Vagina (tissue), 2 donors: ENCODE results near the gene SPOCK1. TPM values are rescaled to one million over a fixed set of nuclear protein-coding genes. Genes with fewer than 3 reads are reported as not detected.

Experiments used
- DNase-seq, 2 donors: peaks; one replicate each; pipeline ENCODE4 v3.0.0-alpha.2; 2017; ENCODE audit errors: extremely low spot score in 2 of 2
- H3K27ac ChIP-seq: fragments of 200-600 bp; sonication (generic); one replicate; pipeline ENCODE4 v1.5.1; 2019
- H3K27me3 ChIP-seq: fragments of 200-600 bp; sonication (generic); one replicate; pipeline ENCODE4 v1.5.1; 2019
- H3K36me3 ChIP-seq, 2 donors: fragments of 200-600 bp; sonication (generic); one replicate each; pipeline ENCODE4 v1.5.1; 2017 to 2019
- H3K4me1 ChIP-seq: fragments of 200-600 bp; sonication (generic); one replicate; pipeline ENCODE4 v1.5.1; 2019
- H3K4me3 ChIP-seq, 2 donors: fragments of 200-600 bp; sonication (generic); 1 replicate in 1 of 2; 2 replicates in 1 of 2; pipeline ENCODE4 v1.5.1; 2016 to 2019
- H3K9me3 ChIP-seq: fragments of 200-600 bp; sonication (generic); one replicate; pipeline ENCODE4 v1.5.1; 2019
- CTCF ChIP-seq, 3 experiments: fragments of 450-650 bp in 2 of 3; fragments of 200-600 bp in 1 of 3; sonication (generic) in 1 of 3; IDR thresholded peaks; one replicate each; pipeline ENCODE4 v1.5.1; 2017 to 2019; ENCODE audit warnings: antibody characterized with exemption in 3 of 3, mild to moderate bottlenecking in 2 of 3, moderate library complexity in 2 of 3
- POLR2A ChIP-seq, 2 donors: fragments of 450-650 bp; IDR thresholded peaks; one replicate each; pipeline ENCODE4 v1.6.1; 2017; ENCODE audit warnings: antibody characterized with exemption in 2 of 2, mild to moderate bottlenecking in 2 of 2, moderate library complexity in 2 of 2
- POLR2AphosphoS5 ChIP-seq, 2 donors: sonication (generic); formaldehyde crosslinking; IDR thresholded peaks; one replicate each; pipeline ENCODE4 v1.9.0; 2017; ENCODE audit warnings: antibody characterized with exemption in 2 of 2, mild to moderate bottlenecking in 2 of 2, low read depth in 1 of 2; ENCODE audit not compliant: insufficient read depth in 1 of 2
- intact Hi-C: fragments of 100-400 bp; cut with DNase I; formaldehyde crosslinking; loops from one replicate; pipeline ENCODE4 v1.15.1; 2023
- total RNA-seq: library from RNA; depleted of rRNA; stranded (reverse); fragments of >200 nt; gene quantifications from one replicate; pipeline ENCODE4 v1.2.3, GENCODE V29; 2016

The SPOCK1 gene
- total RNA-seq, 1 donor from 2014 or later, result 70.7 TPM

GRCh38 chr5:137498301-137498735 lies 808 bp downstream of the SPOCK1 start:
- H3K4me1 ChIP-seq, result peaks cover 4% of the 10 kb centered on the region
- H3K9me3 ChIP-seq, result no peaks in the 10 kb centered on the region
- no peak for TF ChIP-seq POLR2AphosphoS5 (IDR thresholded peaks at IDR 0.05; ENCODE audit: insufficient read depth in 1 of 2, low read depth in 1 of 2)
- no peak for TF ChIP-seq POLR2A (IDR thresholded peaks at IDR 0.05)
- TF ChIP-seq CTCF (IDR thresholded peaks at IDR 0.05), result no peak
- no peak overlapping the region for H3K27ac ChIP-seq
- H3K36me3 ChIP-seq, result no peaks in the 10 kb centered on the region
- peak overlapping the region; percentile 54 to 70 for H3K4me3 ChIP-seq
- intact Hi-C loops, result loop anchor here (5.0 kb wide), 2 partner anchors 176 to 696 kb away; no protein-coding TSS in a partner anchor
- no peak for DNase-seq
- H3K27me3 ChIP-seq, result no peaks in the 10 kb centered on the region

GRCh38 chr5:137497396-137498290 lies 1.5 kb downstream of the SPOCK1 start:
- peaks cover 4% of the 10 kb centered on the region for H3K4me1 ChIP-seq
- no peaks in the 10 kb centered on the region for H3K36me3 ChIP-seq
- no peaks in the 10 kb centered on the region for H3K9me3 ChIP-seq
- intact Hi-C loops, result loop anchor here (5.0 kb wide), 2 partner anchors 175 to 695 kb away; no protein-coding TSS in a partner anchor
- DNase-seq, result no peak
- H3K27me3 ChIP-seq, result no peaks in the 10 kb centered on the region
- H3K4me3 ChIP-seq, result peak overlapping the region; percentile 54 to 70
- H3K27ac ChIP-seq, result no peak overlapping the region
- TF ChIP-seq POLR2A (IDR thresholded peaks at IDR 0.05) (no peak), POLR2AphosphoS5 (IDR thresholded peaks at IDR 0.05; ENCODE audit: insufficient read depth in 1 of 2, low read depth in 1 of 2) (no peak), CTCF (IDR thresholded peaks at IDR 0.05) (no peak)

GRCh38 chr5:137496919-137497318 lies 2.2 kb downstream of the SPOCK1 start:
- Histone ChIP-seq H3K4me3 (peak overlapping the region in 1 of 2 donors; percentile 70), H3K27me3 (no peaks in the 10 kb centered on the region), H3K27ac (no peak overlapping the region), H3K9me3 (no peaks in the 10 kb centered on the region), H3K36me3 (no peaks in the 10 kb centered on the region), H3K4me1 (peaks cover 4% of the 10 kb centered on the region)
- DNase-seq, result no peak
- TF ChIP-seq POLR2AphosphoS5 (IDR thresholded peaks at IDR 0.05; ENCODE audit: insufficient read depth in 1 of 2, low read depth in 1 of 2) (no peak), POLR2A (IDR thresholded peaks at IDR 0.05) (no peak), CTCF (IDR thresholded peaks at IDR 0.05) (no peak)
- intact Hi-C loops, result loop anchor here (5.0 kb wide), 2 partner anchors 175 to 695 kb away; no protein-coding TSS in a partner anchor

- Histone ChIP-seq H3K4me1 (no peaks in the 10 kb centered on the region), H3K27me3 (no peaks in the 10 kb centered on the region)
- intact Hi-C loops, result no loop called here
Observed at GRCh38 chr5:137492331-137492730, 6.8 kb downstream of the SPOCK1 start.

More at GRCh38 chr5:137492331-137492730, 6.8 kb downstream of the SPOCK1 start:
- no peaks in the 10 kb centered on the region for H3K9me3 ChIP-seq
- no peak overlapping the region for H3K4me3 ChIP-seq
- no peak for DNase-seq
- H3K27ac ChIP-seq, result no peak overlapping the region
- TF ChIP-seq CTCF (IDR thresholded peaks at IDR 0.05) (no peak), POLR2AphosphoS5 (IDR thresholded peaks at IDR 0.05; ENCODE audit: insufficient read depth in 1 of 2, low read depth in 1 of 2) (no peak), POLR2A (IDR thresholded peaks at IDR 0.05) (no peak)
- no peaks in the 10 kb centered on the region for H3K36me3 ChIP-seq
